HEK293 (cell line): Measurements from ENCODE around the gene SYNGR3.

ENCODE experiments used
- CTCF ChIA-PET: fragments of 350-600 bp; formaldehyde crosslinking; extraction: SDS; loops from one replicate; lab custom pipeline; 2021; ENCODE audit warnings: antibody characterized with exemption; lab: Yijun Ruan, JAX
- POLR2A ChIA-PET: fragments of 300-600 bp; formaldehyde crosslinking; extraction: SDS; loops from one replicate; lab custom pipeline; 2020; ENCODE audit warnings: antibody characterized with exemption, inconsistent platforms; lab: Yijun Ruan, JAX
- H3K27ac ChIP-seq: fragments of 200-500 bp; sonication (Bioruptor generic); 2 replicates; pipeline ENCODE4 v1.5.1; 2014; ENCODE audit warnings: low read depth, low read length, control low read depth, inconsistent platforms; ENCODE audit errors: extremely low read depth
- H3K36me3 ChIP-seq, 2 experiments: fragments of 200-500 bp in 1 of 2; sonication (Bioruptor generic) in 1 of 2; 1 replicate in 1 of 2; 2 replicates in 1 of 2; pipeline ENCODE4 v1.5.1; 2014 to 2017; ENCODE audit warnings: inconsistent platforms in 2 of 2, low read length in 2 of 2; ENCODE audit not compliant: control insufficient read depth in 2 of 2, insufficient read depth in 1 of 2
- H3K4me1 ChIP-seq: fragments of 200-500 bp; sonication (Bioruptor generic); 2 replicates; pipeline ENCODE4 v1.5.1; 2014; ENCODE audit warnings: mild to moderate bottlenecking, low read length, inconsistent platforms; ENCODE audit not compliant: control insufficient read depth, insufficient read depth
- H3K4me3 ChIP-seq: 2 replicates; pipeline ENCODE4 v1.5.1; 2011; ENCODE audit warnings: low read depth, mild to moderate bottlenecking, control low read depth, low read length, moderate library complexity
- H3K9me3 ChIP-seq: fragments of 200-500 bp; sonication (Bioruptor generic); 2 replicates; pipeline ENCODE4 v1.5.1; 2014; ENCODE audit warnings: low read depth, low read length, inconsistent platforms; ENCODE audit not compliant: control insufficient read depth, insufficient read depth
- GFI1B ChIP-seq: fragments of 450-650 bp; formaldehyde crosslinking; IDR thresholded peaks from 2 replicates; pipeline ENCODE4 v1.5.1; 2016; ENCODE audit warnings: missing biosample characterization, missing genetic modification characterization
- GLIS2 ChIP-seq: fragments of 450-650 bp; formaldehyde crosslinking; IDR thresholded peaks from 2 replicates; pipeline ENCODE4 v1.5.1; 2016; ENCODE audit warnings: missing biosample characterization, missing genetic modification characterization
- KLF1 ChIP-seq: fragments of 450-650 bp; formaldehyde crosslinking; IDR thresholded peaks from 2 replicates; pipeline ENCODE4 v1.5.1; 2016; ENCODE audit warnings: missing biosample characterization, missing genetic modification characterization
- MZF1 ChIP-seq: fragments of 450-650 bp; formaldehyde crosslinking; IDR thresholded peaks from 2 replicates; pipeline ENCODE4 v1.5.1; 2017; ENCODE audit warnings: missing biosample characterization, missing genetic modification characterization, borderline replicate concordance
- RBAK ChIP-seq: fragments of 450-650 bp; formaldehyde crosslinking; IDR thresholded peaks from 2 replicates; pipeline ENCODE4 v1.5.1; 2016; ENCODE audit warnings: missing biosample characterization, missing genetic modification characterization
- TCF7L2 ChIP-seq: IDR thresholded peaks from 2 replicates; pipeline ENCODE4 v1.6.1; 2011; ENCODE audit warnings: low read depth, mild to moderate bottlenecking, inconsistent platforms, low read length, moderate library complexity, borderline replicate concordance
- YY1 ChIP-seq: fragments of 450-650 bp; formaldehyde crosslinking; IDR thresholded peaks from 2 replicates; pipeline ENCODE4 v1.5.1; 2018; ENCODE audit warnings: missing biosample characterization, missing genetic modification characterization
- ZNF10 ChIP-seq: fragments of 450-650 bp; formaldehyde crosslinking; IDR thresholded peaks from 2 replicates; pipeline ENCODE4 v1.5.1; 2017; ENCODE audit warnings: missing biosample characterization, missing genetic modification characterization
- ZNF146 ChIP-seq: fragments of 450-650 bp; formaldehyde crosslinking; IDR thresholded peaks from 2 replicates; pipeline ENCODE4 v1.5.1; 2016; ENCODE audit warnings: missing biosample characterization, missing genetic modification characterization
- ZNF214 ChIP-seq: fragments of 450-650 bp; formaldehyde crosslinking; IDR thresholded peaks from 2 replicates; pipeline ENCODE4 v1.5.1; 2017; ENCODE audit warnings: missing biosample characterization, mild to moderate bottlenecking, missing genetic modification characterization, borderline replicate concordance
- ZNF248 ChIP-seq: fragments of 450-650 bp; formaldehyde crosslinking; IDR thresholded peaks from 2 replicates; pipeline ENCODE4 v1.5.1; 2017; ENCODE audit warnings: missing biosample characterization, missing genetic modification characterization
- ZNF335 ChIP-seq: fragments of 450-650 bp; formaldehyde crosslinking; conservative IDR thresholded peaks from 2 replicates; pipeline ENCODE4 v1.5.1; 2016; ENCODE audit warnings: missing biosample characterization, missing genetic modification characterization
- ZNF544 ChIP-seq: fragments of 450-650 bp; formaldehyde crosslinking; IDR thresholded peaks from 2 replicates; pipeline ENCODE4 v1.5.0; 2017; ENCODE audit warnings: missing biosample characterization, missing genetic modification characterization
- ZNF776 ChIP-seq: fragments of 450-650 bp; formaldehyde crosslinking; IDR thresholded peaks from 2 replicates; pipeline ENCODE4 v1.5.0; 2017; ENCODE audit warnings: missing biosample characterization, missing genetic modification characterization, borderline replicate concordance
- ZSCAN23 ChIP-seq: fragments of 450-650 bp; formaldehyde crosslinking; IDR thresholded peaks from 2 replicates; pipeline ENCODE4 v1.5.1; 2016; ENCODE audit warnings: missing biosample characterization, missing genetic modification characterization
- TF ChIP-seq, protein P1 (sequence below): fragments of 450-650 bp; formaldehyde crosslinking; IDR thresholded peaks from 2 replicates; pipeline ENCODE4 v1.5.1; 2017; ENCODE audit warnings: missing biosample characterization, missing genetic modification characterization
- TF ChIP-seq, protein P2 (sequence below): fragments of 450-650 bp; formaldehyde crosslinking; IDR thresholded peaks from 2 replicates; pipeline ENCODE4 v1.5.1; 2016; ENCODE audit warnings: missing biosample characterization, missing genetic modification characterization
- TF ChIP-seq, protein P3 (sequence below): fragments of 450-650 bp; formaldehyde crosslinking; IDR thresholded peaks from 2 replicates; pipeline ENCODE4 v1.5.1; 2016; ENCODE audit warnings: missing biosample characterization, missing genetic modification characterization, borderline replicate concordance
- TF ChIP-seq, protein P4 (sequence below): fragments of 450-650 bp; formaldehyde crosslinking; IDR thresholded peaks from 2 replicates; pipeline ENCODE4 v1.5.0; 2017; ENCODE audit warnings: missing biosample characterization, missing genetic modification characterization, borderline replicate concordance
- TF ChIP-seq, protein P5 (sequence below): fragments of 450-650 bp; formaldehyde crosslinking; IDR thresholded peaks from 2 replicates; pipeline ENCODE4 v1.5.1; 2016; ENCODE audit warnings: missing biosample characterization, missing genetic modification characterization

SYNGR3 gene

DNA sequence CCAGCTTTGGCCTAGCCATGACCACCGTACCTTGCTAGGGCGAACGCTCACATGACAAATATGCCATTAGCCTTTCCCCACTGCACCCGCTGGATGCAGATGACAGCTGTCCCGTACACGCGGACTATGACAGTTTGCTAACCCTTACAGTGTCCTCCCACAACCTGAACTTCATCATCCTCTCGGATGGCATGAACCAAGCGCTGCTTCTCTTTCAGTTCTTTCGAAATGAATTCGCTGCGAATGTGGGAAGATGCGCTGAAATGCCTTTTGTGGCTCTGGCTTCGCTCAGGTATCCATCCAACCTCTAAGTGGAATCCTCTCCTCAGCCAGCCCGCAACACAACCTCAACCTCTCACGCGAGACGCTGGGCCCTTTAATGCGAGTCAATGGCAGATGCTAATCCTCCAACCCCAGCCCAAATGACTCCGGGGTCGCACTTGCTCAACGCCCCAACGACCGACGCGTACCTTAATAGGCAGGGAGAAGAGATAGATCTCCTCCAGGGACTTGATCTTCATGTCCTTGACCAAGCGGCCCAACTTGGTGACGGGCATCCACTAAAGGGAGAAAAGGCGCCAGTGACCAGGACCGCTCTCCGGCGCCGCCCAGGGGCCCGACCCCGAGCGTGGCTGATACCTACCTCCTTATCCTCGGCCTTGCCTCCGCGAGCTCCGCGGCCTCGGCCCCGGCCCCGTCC, 25.8 kb upstream of the SYNGR3 start:
- Histone ChIP-seq H3K27ac (peak overlapping the region; percentile 100), H3K9me3 (no peaks in the 10 kb centered on the region), H3K4me1 (no peaks in the 10 kb centered on the region; the same call in 1 of the 2 replicates), H3K36me3 (peaks cover 0 to 42% of the 10 kb centered on the region in 2 experiments; a peak in 1 of 3 replicates), H3K4me3 (peak overlapping the region; percentile 94)
- TF ChIP-seq, protein P1, sequence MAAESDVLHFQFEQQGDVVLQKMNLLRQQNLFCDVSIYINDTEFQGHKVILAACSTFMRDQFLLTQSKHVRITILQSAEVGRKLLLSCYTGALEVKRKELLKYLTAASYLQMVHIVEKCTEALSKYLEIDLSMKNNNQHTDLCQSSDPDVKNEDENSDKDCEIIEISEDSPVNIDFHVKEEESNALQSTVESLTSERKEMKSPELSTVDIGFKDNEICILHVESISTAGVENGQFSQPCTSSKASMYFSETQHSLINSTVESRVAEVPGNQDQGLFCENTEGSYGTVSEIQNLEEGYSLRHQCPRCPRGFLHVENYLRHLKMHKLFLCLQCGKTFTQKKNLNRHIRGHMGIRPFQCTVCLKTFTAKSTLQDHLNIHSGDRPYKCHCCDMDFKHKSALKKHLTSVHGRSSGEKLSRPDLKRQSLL (tag by site-specific recombination) = no peak
- 0 out of 2 replicates have a peak, but pooled peaks have one; percentile 3 for TF ChIP-seq ZNF146 (tag by site-specific recombination)
- TF ChIP-seq ZNF248 (tag by site-specific recombination) = no peak
- TF ChIP-seq TCF7L2 = no peak
- TF ChIP-seq, protein P2, sequence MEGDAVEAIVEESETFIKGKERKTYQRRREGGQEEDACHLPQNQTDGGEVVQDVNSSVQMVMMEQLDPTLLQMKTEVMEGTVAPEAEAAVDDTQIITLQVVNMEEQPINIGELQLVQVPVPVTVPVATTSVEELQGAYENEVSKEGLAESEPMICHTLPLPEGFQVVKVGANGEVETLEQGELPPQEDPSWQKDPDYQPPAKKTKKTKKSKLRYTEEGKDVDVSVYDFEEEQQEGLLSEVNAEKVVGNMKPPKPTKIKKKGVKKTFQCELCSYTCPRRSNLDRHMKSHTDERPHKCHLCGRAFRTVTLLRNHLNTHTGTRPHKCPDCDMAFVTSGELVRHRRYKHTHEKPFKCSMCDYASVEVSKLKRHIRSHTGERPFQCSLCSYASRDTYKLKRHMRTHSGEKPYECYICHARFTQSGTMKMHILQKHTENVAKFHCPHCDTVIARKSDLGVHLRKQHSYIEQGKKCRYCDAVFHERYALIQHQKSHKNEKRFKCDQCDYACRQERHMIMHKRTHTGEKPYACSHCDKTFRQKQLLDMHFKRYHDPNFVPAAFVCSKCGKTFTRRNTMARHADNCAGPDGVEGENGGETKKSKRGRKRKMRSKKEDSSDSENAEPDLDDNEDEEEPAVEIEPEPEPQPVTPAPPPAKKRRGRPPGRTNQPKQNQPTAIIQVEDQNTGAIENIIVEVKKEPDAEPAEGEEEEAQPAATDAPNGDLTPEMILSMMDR = peak; percentile 49; the same call in 1 of the 2 replicates
- TF ChIP-seq, protein P3, sequence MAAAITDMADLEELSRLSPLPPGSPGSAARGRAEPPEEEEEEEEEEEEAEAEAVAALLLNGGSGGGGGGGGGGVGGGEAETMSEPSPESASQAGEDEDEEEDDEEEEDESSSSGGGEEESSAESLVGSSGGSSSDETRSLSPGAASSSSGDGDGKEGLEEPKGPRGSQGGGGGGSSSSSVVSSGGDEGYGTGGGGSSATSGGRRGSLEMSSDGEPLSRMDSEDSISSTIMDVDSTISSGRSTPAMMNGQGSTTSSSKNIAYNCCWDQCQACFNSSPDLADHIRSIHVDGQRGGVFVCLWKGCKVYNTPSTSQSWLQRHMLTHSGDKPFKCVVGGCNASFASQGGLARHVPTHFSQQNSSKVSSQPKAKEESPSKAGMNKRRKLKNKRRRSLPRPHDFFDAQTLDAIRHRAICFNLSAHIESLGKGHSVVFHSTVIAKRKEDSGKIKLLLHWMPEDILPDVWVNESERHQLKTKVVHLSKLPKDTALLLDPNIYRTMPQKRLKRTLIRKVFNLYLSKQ (tag by site-specific recombination) = 0 out of 2 replicates have a peak, but pooled peaks have one; percentile 7
- TF ChIP-seq ZNF10 = 0 out of 2 replicates have a peak, but pooled peaks have one; percentile 7
- TF ChIP-seq RBAK (tag by site-specific recombination) = no peak
- peak; percentile 51; the same call in 1 of the 2 replicates for TF ChIP-seq ZNF776 (tag by site-specific recombination)
- no peak for TF ChIP-seq GFI1B (tag by site-specific recombination)
- TF ChIP-seq, protein P4, sequence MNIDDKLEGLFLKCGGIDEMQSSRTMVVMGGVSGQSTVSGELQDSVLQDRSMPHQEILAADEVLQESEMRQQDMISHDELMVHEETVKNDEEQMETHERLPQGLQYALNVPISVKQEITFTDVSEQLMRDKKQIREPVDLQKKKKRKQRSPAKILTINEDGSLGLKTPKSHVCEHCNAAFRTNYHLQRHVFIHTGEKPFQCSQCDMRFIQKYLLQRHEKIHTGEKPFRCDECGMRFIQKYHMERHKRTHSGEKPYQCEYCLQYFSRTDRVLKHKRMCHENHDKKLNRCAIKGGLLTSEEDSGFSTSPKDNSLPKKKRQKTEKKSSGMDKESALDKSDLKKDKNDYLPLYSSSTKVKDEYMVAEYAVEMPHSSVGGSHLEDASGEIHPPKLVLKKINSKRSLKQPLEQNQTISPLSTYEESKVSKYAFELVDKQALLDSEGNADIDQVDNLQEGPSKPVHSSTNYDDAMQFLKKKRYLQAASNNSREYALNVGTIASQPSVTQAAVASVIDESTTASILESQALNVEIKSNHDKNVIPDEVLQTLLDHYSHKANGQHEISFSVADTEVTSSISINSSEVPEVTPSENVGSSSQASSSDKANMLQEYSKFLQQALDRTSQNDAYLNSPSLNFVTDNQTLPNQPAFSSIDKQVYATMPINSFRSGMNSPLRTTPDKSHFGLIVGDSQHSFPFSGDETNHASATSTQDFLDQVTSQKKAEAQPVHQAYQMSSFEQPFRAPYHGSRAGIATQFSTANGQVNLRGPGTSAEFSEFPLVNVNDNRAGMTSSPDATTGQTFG (tag by site-specific recombination) = no peak
- ChIA-PET CTCF (interaction anchor here (0.7 to 1.1 kb wide), 2 partner anchors 9 to 100 kb away, joined by 3 read pairs; no protein-coding TSS in a partner anchor), POLR2A (interaction anchor here (0.5 to 2.7 kb wide), 54 partner anchors 8 to 1056 kb away, joined by 3 to 76 read pairs (median 5); partner anchors contain the start of genes E4F1, ECI1, EME2 and FAHD1)

DNA sequence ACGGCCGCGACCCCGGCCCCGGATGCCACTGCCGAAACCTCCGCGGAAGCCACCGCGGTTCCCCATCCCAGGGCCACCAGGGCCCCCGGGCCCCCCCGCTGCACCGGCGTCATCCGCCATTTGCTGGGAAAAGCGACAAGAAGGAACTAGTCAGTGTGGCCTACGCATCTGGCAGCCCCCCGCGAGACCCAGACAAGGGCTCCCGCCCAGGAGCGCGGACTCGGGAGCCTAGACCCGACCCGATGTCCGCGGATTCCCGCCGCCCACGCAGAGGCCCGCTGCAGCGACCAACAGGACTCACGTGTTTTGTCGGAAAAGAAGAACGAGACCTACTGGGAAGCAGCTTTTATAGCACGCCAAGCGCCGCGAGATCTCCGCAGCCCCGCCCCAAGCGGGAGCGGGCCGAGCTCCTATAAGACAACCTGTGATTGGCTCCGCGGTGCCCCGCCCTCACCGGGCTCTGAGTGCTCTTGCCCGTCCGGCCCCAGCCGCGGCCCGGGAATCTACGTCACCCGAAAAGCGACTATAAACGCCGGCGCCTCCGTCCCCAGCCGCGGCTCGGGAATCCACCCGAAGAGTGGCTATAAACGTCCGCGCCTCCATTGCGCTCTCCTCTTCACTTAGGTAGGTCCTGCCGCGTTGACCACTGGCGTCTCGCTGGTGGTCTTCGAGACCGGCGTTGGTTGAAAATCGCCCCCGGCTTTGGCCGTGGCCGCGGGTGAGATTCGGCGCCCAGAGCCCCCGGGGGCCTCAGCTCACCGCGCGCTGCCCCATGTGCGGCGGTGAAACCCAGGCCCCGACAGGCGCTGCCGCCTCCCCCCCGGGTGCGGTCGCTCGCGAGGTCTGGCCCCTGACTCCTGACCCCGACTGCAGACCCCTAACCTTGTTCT, 25.0 kb upstream of the SYNGR3 start, which contains the start of gene RPS2:
Gene RPS2 (minus strand): TSS at position 321 of the 890 bp plus-strand sequence. CDS start 201 bp downstream, at position 120.
- CTCF ChIA-PET = interaction anchor here (0.6 to 1.0 kb wide), 2 partner anchors 39 to 153 kb away, joined by 3 read pairs; no protein-coding TSS in a partner anchor
- TF ChIP-seq ZNF335 (tag by site-specific recombination) (peak; percentile 95), ZSCAN23 (tag by site-specific recombination) (no peak), ZNF544 (tag by site-specific recombination) (no peak), ZNF214 (no peak), MZF1 (tag by site-specific recombination) (no peak), YY1 (peak; percentile 83), ZNF776 (tag by site-specific recombination) (no peak; the same call in 1 of the 2 replicates), KLF1 (peak; percentile 39), GLIS2 (tag by site-specific recombination) (peak; percentile 59)
- TF ChIP-seq, protein P5, sequence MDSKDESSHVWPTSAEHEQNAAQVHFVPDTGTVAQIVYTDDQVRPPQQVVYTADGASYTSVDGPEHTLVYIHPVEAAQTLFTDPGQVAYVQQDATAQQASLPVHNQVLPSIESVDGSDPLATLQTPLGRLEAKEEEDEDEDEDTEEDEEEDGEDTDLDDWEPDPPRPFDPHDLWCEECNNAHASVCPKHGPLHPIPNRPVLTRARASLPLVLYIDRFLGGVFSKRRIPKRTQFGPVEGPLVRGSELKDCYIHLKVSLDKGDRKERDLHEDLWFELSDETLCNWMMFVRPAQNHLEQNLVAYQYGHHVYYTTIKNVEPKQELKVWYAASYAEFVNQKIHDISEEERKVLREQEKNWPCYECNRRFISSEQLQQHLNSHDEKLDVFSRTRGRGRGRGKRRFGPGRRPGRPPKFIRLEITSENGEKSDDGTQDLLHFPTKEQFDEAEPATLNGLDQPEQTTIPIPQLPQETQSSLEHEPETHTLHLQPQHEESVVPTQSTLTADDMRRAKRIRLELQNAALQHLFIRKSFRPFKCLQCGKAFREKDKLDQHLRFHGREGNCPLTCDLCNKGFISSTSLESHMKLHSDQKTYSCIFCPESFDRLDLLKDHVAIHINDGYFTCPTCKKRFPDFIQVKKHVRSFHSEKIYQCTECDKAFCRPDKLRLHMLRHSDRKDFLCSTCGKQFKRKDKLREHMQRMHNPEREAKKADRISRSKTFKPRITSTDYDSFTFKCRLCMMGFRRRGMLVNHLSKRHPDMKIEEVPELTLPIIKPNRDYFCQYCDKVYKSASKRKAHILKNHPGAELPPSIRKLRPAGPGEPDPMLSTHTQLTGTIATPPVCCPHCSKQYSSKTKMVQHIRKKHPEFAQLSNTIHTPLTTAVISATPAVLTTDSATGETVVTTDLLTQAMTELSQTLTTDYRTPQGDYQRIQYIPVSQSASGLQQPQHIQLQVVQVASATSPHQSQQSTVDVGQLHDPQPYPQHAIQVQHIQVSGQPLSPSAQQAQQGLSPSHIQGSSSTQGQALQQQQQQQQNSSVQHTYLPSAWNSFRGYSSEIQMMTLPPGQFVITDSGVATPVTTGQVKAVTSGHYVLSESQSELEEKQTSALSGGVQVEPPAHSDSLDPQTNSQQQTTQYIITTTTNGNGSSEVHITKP = 0 out of 2 replicates have a peak, but pooled peaks have one; percentile 9

More for the DNA sequence above, 25.0 kb upstream of the SYNGR3 start, which contains the start of gene RPS2:
- Histone ChIP-seq H3K4me3 (peak within 1 kb of the TSS; percentile 94), H3K27ac (peak within 1 kb of the TSS; percentile 100), H3K9me3 (no peaks in the 10 kb centered on the region), H3K4me1 (no peaks in the 10 kb centered on the region; the same call in 1 of the 2 replicates), H3K36me3 (peaks cover 0 to 42% of the 10 kb centered on the region in 2 experiments; a peak in 1 of 3 replicates)
- POLR2A ChIA-PET = interaction anchor here (0.5 to 2.7 kb wide), 57 partner anchors 9 to 1194 kb away, joined by 3 to 76 read pairs (median 5); partner anchors contain the start of genes E4F1, ECI1, EME2 and FAHD1
